Fibroblast of the aortic adventitia (primary cell): ENCODE data around the gene GBP2. TPM values are rescaled to one million over a fixed set of nuclear protein-coding genes. Genes with fewer than 3 reads are reported as not detected.

ENCODE experiments used
- DNase-seq: peaks from one replicate; pipeline ENCODE4 v3.0.0-alpha.2; 2010; ENCODE audit warnings: low read depth
- H3K4me3 ChIP-seq: 2 replicates; pipeline ENCODE4 v1.5.1; 2011; ENCODE audit warnings: low read depth, mild to moderate bottlenecking, control low read depth, low read length, moderate library complexity
- total RNA-seq: library from RNA; depleted of rRNA; stranded (reverse); fragments of >200 nt; gene quantifications from 2 replicates; pipeline ENCODE4 v1.2.3, GENCODE V29; 2012; ENCODE audit warnings: low replicate concordance
- TF ChIP-seq, protein P1 (sequence below): IDR thresholded peaks from 2 replicates; pipeline ENCODE4 v1.5.1; 2011; ENCODE audit warnings: mild to moderate bottlenecking, low read length, control low read depth, inconsistent platforms; ENCODE audit not compliant: insufficient read depth

Gene GBP2
- total RNA-seq, 1 donor: 19.8 TPM

DNA sequence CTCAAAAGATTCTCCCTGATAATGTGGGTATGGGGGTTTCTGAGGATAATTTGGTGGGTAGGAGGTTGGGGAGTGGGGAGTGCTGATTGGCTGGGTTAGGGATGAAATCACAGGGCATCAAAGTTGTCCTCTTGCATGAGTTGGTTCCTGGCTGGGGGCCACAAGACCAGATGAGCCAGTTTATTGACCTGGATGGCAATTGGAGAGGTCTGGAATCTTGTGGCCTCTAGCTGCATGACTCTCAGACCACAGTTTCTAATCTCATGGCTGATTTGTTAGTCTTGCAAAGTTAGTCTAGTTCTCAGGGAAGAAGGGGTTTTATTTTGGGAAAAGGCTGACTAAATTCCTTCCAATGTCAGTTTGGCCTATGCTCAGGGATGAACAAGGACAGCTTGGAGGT is 57.6 kb downstream of the GBP2 start:
- DNase-seq: peak; percentile 38
- H3K4me3 ChIP-seq: no peak overlapping the region
- TF ChIP-seq, protein P1, sequence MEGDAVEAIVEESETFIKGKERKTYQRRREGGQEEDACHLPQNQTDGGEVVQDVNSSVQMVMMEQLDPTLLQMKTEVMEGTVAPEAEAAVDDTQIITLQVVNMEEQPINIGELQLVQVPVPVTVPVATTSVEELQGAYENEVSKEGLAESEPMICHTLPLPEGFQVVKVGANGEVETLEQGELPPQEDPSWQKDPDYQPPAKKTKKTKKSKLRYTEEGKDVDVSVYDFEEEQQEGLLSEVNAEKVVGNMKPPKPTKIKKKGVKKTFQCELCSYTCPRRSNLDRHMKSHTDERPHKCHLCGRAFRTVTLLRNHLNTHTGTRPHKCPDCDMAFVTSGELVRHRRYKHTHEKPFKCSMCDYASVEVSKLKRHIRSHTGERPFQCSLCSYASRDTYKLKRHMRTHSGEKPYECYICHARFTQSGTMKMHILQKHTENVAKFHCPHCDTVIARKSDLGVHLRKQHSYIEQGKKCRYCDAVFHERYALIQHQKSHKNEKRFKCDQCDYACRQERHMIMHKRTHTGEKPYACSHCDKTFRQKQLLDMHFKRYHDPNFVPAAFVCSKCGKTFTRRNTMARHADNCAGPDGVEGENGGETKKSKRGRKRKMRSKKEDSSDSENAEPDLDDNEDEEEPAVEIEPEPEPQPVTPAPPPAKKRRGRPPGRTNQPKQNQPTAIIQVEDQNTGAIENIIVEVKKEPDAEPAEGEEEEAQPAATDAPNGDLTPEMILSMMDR: no peak

DNA sequence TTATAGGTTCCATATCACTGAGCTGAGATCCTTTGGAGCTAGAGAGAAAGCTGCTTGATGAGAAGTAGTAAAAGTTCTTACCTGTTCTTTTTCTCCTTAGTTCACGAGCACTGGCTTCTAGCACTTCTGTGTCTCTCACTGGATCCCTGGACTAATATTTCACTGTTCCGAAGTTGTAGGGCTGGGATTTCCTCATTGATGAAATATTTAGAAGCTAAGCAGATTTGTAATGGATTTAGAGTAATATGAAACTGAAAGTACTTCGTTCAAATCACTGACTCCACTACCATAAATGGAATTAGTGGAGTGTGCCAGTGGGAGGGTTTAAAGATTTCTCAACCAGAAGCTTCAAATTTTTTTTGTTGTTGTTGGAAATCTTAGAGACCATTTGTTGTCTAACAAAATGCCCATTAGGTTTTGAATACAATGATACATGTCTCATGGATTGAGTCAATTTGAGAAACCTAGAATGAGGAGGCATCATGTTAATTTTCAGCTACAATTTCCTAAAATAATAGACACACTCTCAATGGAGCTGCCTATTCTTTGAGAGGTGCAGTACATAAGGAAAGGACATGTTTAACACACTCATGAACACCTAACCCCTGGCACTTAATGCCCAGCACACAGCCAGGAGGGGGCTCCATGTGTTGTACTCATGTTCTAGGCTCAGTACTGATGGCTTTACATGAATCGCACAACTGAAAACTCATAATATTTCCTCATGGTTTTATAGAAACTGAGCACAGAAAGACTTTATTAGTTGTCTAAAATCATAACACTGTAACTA is 60.6 kb downstream of the GBP2 start, which contains the start of gene GBP1:
TSS of gene GBP1 (minus strand) at position 130 of the 790 bp plus-strand sequence. CDS start 1,974 bp downstream, outside the sequence.
- DNase-seq: peak; percentile 88
- H3K4me3 ChIP-seq: peak within 1 kb of the TSS; percentile 68
- TF ChIP-seq, protein P1: no peak

DNA sequence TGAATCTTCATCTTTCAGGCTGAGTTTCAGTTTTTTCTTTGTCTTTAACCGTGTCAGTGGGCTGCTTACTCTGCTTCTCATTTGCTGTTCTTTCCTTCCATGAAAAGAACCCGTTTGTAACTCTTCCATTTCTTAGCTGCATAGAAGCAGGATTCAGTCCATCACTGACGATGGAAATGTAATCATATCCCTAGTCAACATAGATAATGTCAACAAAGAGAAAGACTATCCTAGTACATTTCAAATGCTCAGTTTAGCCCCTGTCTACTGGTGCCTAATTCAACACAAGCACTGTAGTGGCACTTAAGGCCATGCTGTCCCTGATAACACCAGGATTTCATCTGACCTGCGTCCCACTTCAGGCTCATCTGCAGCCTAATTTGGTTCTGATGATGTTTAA is 61.3 kb downstream of the GBP2 start:
- peak overlapping the region; percentile 68 for H3K4me3 ChIP-seq
- TF ChIP-seq, protein P1: no peak
- DNase-seq: peak; percentile 23

DNA sequence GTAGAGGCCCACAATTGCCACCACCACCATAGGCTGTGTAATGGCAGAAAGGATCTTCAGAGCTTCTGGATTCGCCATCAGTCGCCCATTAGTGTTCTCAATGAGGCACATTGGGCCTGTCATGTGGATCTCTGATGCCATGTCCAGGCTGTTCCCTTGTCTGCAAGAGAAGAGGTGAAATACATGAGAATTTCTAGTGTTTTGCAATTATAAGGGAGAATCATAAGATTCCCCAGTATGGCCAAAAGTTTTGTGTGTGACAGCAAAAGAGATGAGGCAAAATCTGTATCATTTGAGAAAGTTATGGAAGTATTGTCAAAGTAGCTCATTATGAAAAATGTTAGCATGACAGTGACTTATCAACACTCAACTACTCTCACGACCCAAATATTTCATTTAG is 62.8 kb downstream of the GBP2 start:
- H3K4me3 ChIP-seq: no peak overlapping the region
- no peak for DNase-seq
- TF ChIP-seq, protein P1: no peak

DNA sequence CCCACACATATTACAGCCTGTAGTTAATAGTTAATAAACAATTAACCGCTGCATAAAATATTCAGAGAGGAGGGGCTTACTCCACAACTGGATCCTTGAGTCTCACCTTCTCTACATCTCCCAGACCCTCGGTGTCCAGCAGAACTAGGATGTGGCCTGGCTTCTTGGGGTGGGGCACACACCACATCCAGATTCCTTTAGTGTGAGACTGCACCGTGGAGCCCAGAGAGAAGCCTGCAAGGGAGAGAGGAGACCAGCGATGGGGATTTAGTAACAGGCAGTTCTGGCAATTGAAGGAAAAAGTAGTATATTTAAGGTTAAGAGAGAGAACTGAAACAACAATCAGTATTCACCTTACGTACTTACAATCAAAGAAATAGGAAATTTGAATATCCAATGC is 65.8 kb downstream of the GBP2 start:
- DNase-seq: no peak
- no peak overlapping the region for H3K4me3 ChIP-seq
- TF ChIP-seq, protein P1: no peak

Other genes starting within 250 kb of the GBP2 start
- 14.1 and 36.7 TPM in 2 replicates for gene GTF2B, start 234.5 kb downstream of the GBP2 start, total RNA-seq
- gene KYAT3, start 133.5 kb downstream of the GBP2 start, total RNA-seq: 23.0 and 44.2 TPM in 2 replicates
- gene RBMXL1, start 133.5 kb downstream of the GBP2 start, total RNA-seq: 13.7 and 15.8 TPM in 2 replicates
- gene GBP3, start 103.2 kb downstream of the GBP2 start, total RNA-seq: 28.6 and 65.3 TPM in 2 replicates
- gene GBP1, start 60.9 kb downstream of the GBP2 start, total RNA-seq: 16.7 and 49.2 TPM in 2 replicates
- not detected in 2 replicates for gene GBP7, start 49.9 kb upstream of the GBP2 start, total RNA-seq
- gene GBP4, start 72.8 kb upstream of the GBP2 start, total RNA-seq: 0.09 and 3.7 TPM in 2 replicates
- gene GBP5, start 146.7 kb upstream of the GBP2 start, total RNA-seq: under 0.01 TPM in 1 of 2 replicates, not detected in the other
- gene GBP6, start 237.9 kb upstream of the GBP2 start, total RNA-seq: not detected in 2 replicates